HepG2 (cell line): ENCODE measurements around the gene CHCHD6. TPM values are rescaled to one million over a fixed set of nuclear protein-coding genes. Genes with fewer than 3 reads are reported as not detected.

Experiments used
- ATAC-seq: fragments of 200-7000 bp; cut with Tn5 transposase; 3 replicates; pipeline ENCODE4 v1.9.1; 2020; ENCODE audit warnings: mild to moderate bottlenecking, moderate library complexity
- BruUV-seq: library from RNA; stranded (reverse); fragments of 400-500 nt; replicated peaks from 2 replicates; lab custom pipeline; 2021; lab: Mats Ljungman, UMichigan
- CTCF ChIA-PET: fragments of 300-600 bp; formaldehyde crosslinking; extraction: SDS; loops from one replicate; lab custom pipeline; 2021; ENCODE audit warnings: low total read pairs, inconsistent platforms, low intra/inter-chr PET ratio; lab: Yijun Ruan, JAX
- POLR2A ChIA-PET: fragments of 350-600 bp; sonication (Branson Sonifier 250); formaldehyde crosslinking; loops from one replicate; lab custom pipeline; 2020; ENCODE audit warnings: antibody characterized with exemption, inconsistent platforms; lab: Yijun Ruan, JAX
- DNase-seq: peaks from one replicate; pipeline ENCODE4 v3.0.0-alpha.2; 2015; ENCODE audit warnings: low spot score
- FAIRE-seq: peaks from 3 replicates; lab custom pipeline; 2011; peaks lifted over from hg19 to GRCh38; lab: Jason Lieb, UNC
- H2AFZ ChIP-seq: one replicate; pipeline ENCODE4 v1.6.1; 2011; ENCODE audit warnings: low read length, inconsistent platforms
- H3K27ac ChIP-seq: fragments of 300-600 bp; 3 replicates; pipeline ENCODE4 v1.8.0; 2011; ENCODE audit warnings: mixed run types, mild to moderate bottlenecking, mixed read lengths, low read length, inconsistent platforms; ENCODE audit not compliant: insufficient read depth; ENCODE audit errors: extremely low read length
- H3K27me3 ChIP-seq, 2 experiments: fragments of 200-600 bp in 1 of 2; 2 replicates in 1 of 2; 3 replicates in 1 of 2; pipeline versions ENCODE4 v1.6.0 to v1.8.0; 2011; ENCODE audit warnings: low read length in 2 of 2, mild to moderate bottlenecking in 2 of 2, moderate library complexity in 2 of 2, inconsistent platforms in 1 of 2; ENCODE audit not compliant: insufficient read depth in 2 of 2, control insufficient read depth in 1 of 2
- H3K36me3 ChIP-seq, 2 experiments: fragments of 200-600 bp in 1 of 2; replicated peaks in 1 of 2; 2 replicates in 1 of 2; 3 replicates in 1 of 2; pipeline versions ENCODE4 v1.5.1 to v1.8.0; 2011; ENCODE audit warnings: low read length in 2 of 2, inconsistent platforms in 1 of 2; ENCODE audit not compliant: insufficient read depth in 2 of 2, control insufficient read depth in 1 of 2
- H3K4me1 ChIP-seq: 2 replicates; pipeline ENCODE4 v1.5.1; 2012; ENCODE audit warnings: low read length, inconsistent platforms; ENCODE audit not compliant: insufficient read depth
- H3K4me2 ChIP-seq: 2 replicates; pipeline ENCODE4 v1.6.0; 2011; ENCODE audit warnings: low read depth, low read length, inconsistent platforms
- H3K4me3 ChIP-seq, 3 experiments: fragments of 200-600 bp in 1 of 3; sonication (generic), shearing (Covaris generic) in 1 of 3; replicated peaks in 1 of 3; 2 replicates each; pipeline ENCODE4 v1.5.1; 2011 to 2016; ENCODE audit warnings: low read length in 3 of 3, inconsistent platforms in 2 of 3, low read depth in 2 of 3, mild to moderate bottlenecking in 2 of 3, control low read depth in 1 of 3, mixed read lengths in 1 of 3; ENCODE audit not compliant: insufficient read depth in 1 of 3
- H3K79me2 ChIP-seq: one replicate; pipeline ENCODE4 v1.6.1; 2011; ENCODE audit warnings: low read length, inconsistent platforms; ENCODE audit not compliant: insufficient read depth
- H3K9ac ChIP-seq: 2 replicates; pipeline ENCODE4 v1.6.0; 2011; ENCODE audit warnings: mild to moderate bottlenecking, low read depth, low read length, inconsistent platforms; ENCODE audit not compliant: insufficient read depth
- H3K9me3 ChIP-seq: 2 replicates; pipeline ENCODE4 v1.5.1; 2012; ENCODE audit warnings: mild to moderate bottlenecking, low read length
- H4K20me1 ChIP-seq: 2 replicates; pipeline ENCODE4 v1.6.0; 2011; ENCODE audit warnings: inconsistent platforms, mild to moderate bottlenecking, low read length, moderate library complexity; ENCODE audit not compliant: insufficient read depth
- CBX5 ChIP-seq: sonication (generic); formaldehyde crosslinking; IDR thresholded peaks from 2 replicates; pipeline ENCODE4 v1.4.0; 2020; ENCODE audit warnings: missing genetic modification reagents, borderline replicate concordance
- DMAP1 ChIP-seq: IDR thresholded peaks from 2 replicates; pipeline ENCODE4 v1.6.1; 2016
- DNMT1 ChIP-seq: sonication (generic); formaldehyde crosslinking; IDR thresholded peaks from 2 replicates; pipeline ENCODE4 v1.5.1; 2020; ENCODE audit warnings: mild to moderate bottlenecking, missing genetic modification reagents
- IRF1 ChIP-seq: sonication (generic); formaldehyde crosslinking; IDR thresholded peaks from 2 replicates; pipeline ENCODE4 v1.4.0; 2020; ENCODE audit warnings: low read depth, mild to moderate bottlenecking, missing genetic modification reagents
- IRF2 ChIP-seq: IDR thresholded peaks from 2 replicates; pipeline ENCODE4 v1.6.1; 2018; ENCODE audit warnings: missing genetic modification reagents, missing compliant biosample characterization
- JUNB ChIP-seq: sonication (generic); formaldehyde crosslinking; IDR thresholded peaks from 2 replicates; pipeline ENCODE4 v1.8.0; 2022; ENCODE audit warnings: missing genetic modification reagents, mild to moderate bottlenecking, borderline replicate concordance
- MTA1 ChIP-seq: sonication (generic); formaldehyde crosslinking; IDR thresholded peaks from 2 replicates; pipeline ENCODE4 v1.4.0; 2020; ENCODE audit warnings: missing genetic modification reagents, mild to moderate bottlenecking, borderline replicate concordance
- POGZ ChIP-seq: sonication (generic); formaldehyde crosslinking; IDR thresholded peaks from 2 replicates; pipeline ENCODE4 v1.4.0; 2020; ENCODE audit warnings: mild to moderate bottlenecking, missing genetic modification reagents
- RBM22 ChIP-seq: fragments of 200-400 bp; formaldehyde crosslinking; optimal IDR thresholded peaks from 2 replicates; pipeline ENCODE3; 2017; ENCODE audit warnings: mild to moderate bottlenecking, low read length, moderate library complexity
- RFXANK ChIP-seq: IDR thresholded peaks from 2 replicates; pipeline ENCODE4 v1.6.1; 2016
- SSRP1 ChIP-seq: IDR thresholded peaks from 2 replicates; pipeline ENCODE4 v1.6.1; 2016; ENCODE audit warnings: control low read depth
- THAP9 ChIP-seq: sonication (generic); formaldehyde crosslinking; IDR thresholded peaks from 2 replicates; pipeline ENCODE4; 2020; ENCODE audit warnings: missing genetic modification reagents, mild to moderate bottlenecking, borderline replicate concordance
- ZBTB34 ChIP-seq: sonication (generic); formaldehyde crosslinking; IDR thresholded peaks from 2 replicates; pipeline ENCODE4 v1.8.0; 2022; ENCODE audit warnings: mild to moderate bottlenecking, missing genetic modification reagents
- ZNF562 ChIP-seq: sonication (generic); formaldehyde crosslinking; IDR thresholded peaks from 2 replicates; pipeline ENCODE4 v1.8.0; 2022; ENCODE audit warnings: missing genetic modification reagents, borderline replicate concordance
- ZNF607 ChIP-seq: sonication (generic); formaldehyde crosslinking; IDR thresholded peaks from 2 replicates; pipeline ENCODE4 v1.5.1; 2020; ENCODE audit warnings: missing genetic modification reagents, mild to moderate bottlenecking, borderline replicate concordance
- ZNF660 ChIP-seq: sonication (generic); formaldehyde crosslinking; IDR thresholded peaks from 2 replicates; pipeline ENCODE4 v1.5.1; 2020; ENCODE audit warnings: mild to moderate bottlenecking, low read depth, missing genetic modification reagents, borderline replicate concordance
- ZNF792 ChIP-seq: IDR thresholded peaks from 2 replicates; pipeline ENCODE4 v1.6.1; 2016
- WGBS: methylation state at CpG from one replicate; pipeline ENCODE4 v1.1.6; 2017; ENCODE audit warnings: low lambda C conversion rate; 5-methylcytosine and 5-hydroxymethylcytosine counted together
- in situ Hi-C: cut with HindIII; loops from 2 replicates; pipeline ENCODE4 v1.10.0; 2017; ENCODE audit warnings: low pct_unique_long_range_greater_than_20kb; ENCODE audit not compliant: extremely low pct_ligation_motif_present
- intact Hi-C: fragments of 100-400 bp; cut with micrococcal nuclease; formaldehyde crosslinking; loops from one replicate; pipeline ENCODE4 v1.10.0; 2022; ENCODE audit not compliant: unreplicated experiment
- polyA plus RNA-seq, 8 experiments: library from polyadenylated mRNA; depleted of rRNA in 3 of 8; stranded (reverse) in 7 of 8; unstranded in 1 of 8; fragments of >200 nt; fragmentation: Illumina TruSeq in 4 of 8; extraction: Trizol in 4 of 8; gene quantifications; 2 replicates each; pipeline versions ENCODE4 v1.2.1 to v1.2.3, GENCODE V29; 2011 to 2016; ENCODE audit warnings: low read depth in 4 of 8, missing spikeins in 1 of 8, mixed read lengths in 1 of 8; ENCODE audit not compliant: insufficient read depth in 1 of 8
- total RNA-seq, 5 experiments: library from RNA; depleted of rRNA; stranded (reverse); fragments of >200 nt; fragmentation: Illumina TruSeq; extraction: Trizol; gene quantifications; 2 replicates each; pipeline ENCODE4 v1.2.3, GENCODE V29; 2016; ENCODE audit warnings: low read depth in 1 of 5
- TF ChIP-seq, protein P1 (sequence below): sonication (generic); formaldehyde crosslinking; IDR thresholded peaks from 2 replicates; pipeline ENCODE4 v1.9.0; 2021; ENCODE audit warnings: missing genetic modification reagents, mild to moderate bottlenecking, borderline replicate concordance
- TF ChIP-seq, protein P2 (sequence below): sonication (generic); formaldehyde crosslinking; IDR thresholded peaks from 2 replicates; pipeline ENCODE4 v1.4.0; 2020; ENCODE audit warnings: missing genetic modification reagents

Gene CHCHD6
- total and polyA plus RNA-seq, 2 of the 13 experiments (the other 11 are each of a cell fraction or from before 2014, with no cell fraction given), result 20.3 to 20.8 TPM

DNA sequence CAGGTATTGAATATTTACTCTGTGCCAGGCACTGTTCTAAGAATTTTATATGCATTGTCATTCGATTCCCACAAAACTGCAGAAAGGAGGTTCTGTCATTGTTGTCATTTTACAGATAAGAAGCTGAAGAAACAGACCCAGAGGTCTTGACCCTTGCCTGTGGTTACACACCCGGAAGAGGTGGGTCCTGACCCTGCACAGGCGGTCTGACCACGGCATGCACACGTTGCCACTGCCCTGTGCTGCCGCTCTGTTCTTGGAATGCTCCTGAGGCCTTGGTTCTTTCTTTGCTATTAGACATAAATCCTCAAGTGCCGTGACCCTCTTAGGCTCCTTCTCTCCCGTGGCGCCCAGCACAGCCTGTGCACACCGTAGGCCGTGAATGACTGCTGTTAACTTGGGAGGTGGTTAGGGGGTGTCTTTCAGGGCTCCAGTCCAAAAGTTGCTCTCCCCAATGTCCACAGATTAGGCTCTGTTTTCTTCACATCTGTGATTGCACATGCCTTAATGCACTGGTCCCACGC, 204.8 kb downstream of the CHCHD6 start:
- 91% methylated on average over 12 of the region's 12 CpGs for WGBS
- Histone ChIP-seq H4K20me1 (no peaks in the 10 kb centered on the region), H3K9me3 (no peaks in the 10 kb centered on the region), H3K9ac (no peak overlapping the region), H3K4me3 (no peak overlapping the region), H3K79me2 (no peaks in the 10 kb centered on the region)
- no peak for TF ChIP-seq POGZ (CRISPR knock-in tag)
- TF ChIP-seq RBM22, result no peak
- TF ChIP-seq, protein P1, sequence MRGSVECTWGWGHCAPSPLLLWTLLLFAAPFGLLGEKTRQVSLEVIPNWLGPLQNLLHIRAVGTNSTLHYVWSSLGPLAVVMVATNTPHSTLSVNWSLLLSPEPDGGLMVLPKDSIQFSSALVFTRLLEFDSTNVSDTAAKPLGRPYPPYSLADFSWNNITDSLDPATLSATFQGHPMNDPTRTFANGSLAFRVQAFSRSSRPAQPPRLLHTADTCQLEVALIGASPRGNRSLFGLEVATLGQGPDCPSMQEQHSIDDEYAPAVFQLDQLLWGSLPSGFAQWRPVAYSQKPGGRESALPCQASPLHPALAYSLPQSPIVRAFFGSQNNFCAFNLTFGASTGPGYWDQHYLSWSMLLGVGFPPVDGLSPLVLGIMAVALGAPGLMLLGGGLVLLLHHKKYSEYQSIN (CRISPR knock-in tag), result no peak
- no peak for TF ChIP-seq SSRP1 (CRISPR knock-in tag)
- no peak for TF ChIP-seq ZBTB34 (CRISPR knock-in tag)
- TF ChIP-seq DNMT1, result no peak
- no peak for TF ChIP-seq ZNF660 (CRISPR knock-in tag)
- TF ChIP-seq THAP9 (CRISPR knock-in tag), result no peak
- TF ChIP-seq, protein P2, sequence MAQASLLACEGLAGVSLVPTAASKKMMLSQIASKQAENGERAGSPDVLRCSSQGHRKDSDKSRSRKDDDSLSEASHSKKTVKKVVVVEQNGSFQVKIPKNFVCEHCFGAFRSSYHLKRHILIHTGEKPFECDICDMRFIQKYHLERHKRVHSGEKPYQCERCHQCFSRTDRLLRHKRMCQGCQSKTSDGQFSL (CRISPR knock-in tag), result no peak
- no peak for TF ChIP-seq JUNB (CRISPR knock-in tag)
- TF ChIP-seq MTA1 (CRISPR knock-in tag), result no peak
- no peak for TF ChIP-seq ZNF792
- no peak for TF ChIP-seq RFXANK (CRISPR knock-in tag)
- no peak for TF ChIP-seq DMAP1 (CRISPR knock-in tag)
- TF ChIP-seq IRF1 (CRISPR knock-in tag), result no peak
- TF ChIP-seq CBX5, result no peak
- TF ChIP-seq ZNF562 (CRISPR knock-in tag), result no peak
- no peak for TF ChIP-seq IRF2 (CRISPR knock-in tag)
- TF ChIP-seq ZNF607, result no peak
- TF ChIP-seq, all 625 proteins: peak for 0
- POLR2A ChIA-PET, result no interaction called here
- intact Hi-C loops (no loop called here), in situ Hi-C loops (no loop called here)
- Histone ChIP-seq H3K27ac (no peak overlapping the region), H3K4me1 (no peaks in the 10 kb centered on the region), H3K27me3 (no peaks in the 10 kb centered on the region), H3K36me3 (no peaks in the 10 kb centered on the region; a peak in 3 of 5 replicates), H3K4me2 (no peak overlapping the region), H2AFZ (no peak overlapping the region)
- CTCF ChIA-PET, result no interaction called here
- FAIRE-seq, result no peak
- BruUV-seq, result no TSS peak
- DNase-seq, result no peak
- ATAC-seq, result no peak
